ENCODE results near the gene EIF4H.
"Not testable (repeated sequence)": the region's sequence is repeated elsewhere in the genome, so short reads cannot be mapped to it uniquely, and the experiment has no call there.

Gene EIF4H

DNA sequence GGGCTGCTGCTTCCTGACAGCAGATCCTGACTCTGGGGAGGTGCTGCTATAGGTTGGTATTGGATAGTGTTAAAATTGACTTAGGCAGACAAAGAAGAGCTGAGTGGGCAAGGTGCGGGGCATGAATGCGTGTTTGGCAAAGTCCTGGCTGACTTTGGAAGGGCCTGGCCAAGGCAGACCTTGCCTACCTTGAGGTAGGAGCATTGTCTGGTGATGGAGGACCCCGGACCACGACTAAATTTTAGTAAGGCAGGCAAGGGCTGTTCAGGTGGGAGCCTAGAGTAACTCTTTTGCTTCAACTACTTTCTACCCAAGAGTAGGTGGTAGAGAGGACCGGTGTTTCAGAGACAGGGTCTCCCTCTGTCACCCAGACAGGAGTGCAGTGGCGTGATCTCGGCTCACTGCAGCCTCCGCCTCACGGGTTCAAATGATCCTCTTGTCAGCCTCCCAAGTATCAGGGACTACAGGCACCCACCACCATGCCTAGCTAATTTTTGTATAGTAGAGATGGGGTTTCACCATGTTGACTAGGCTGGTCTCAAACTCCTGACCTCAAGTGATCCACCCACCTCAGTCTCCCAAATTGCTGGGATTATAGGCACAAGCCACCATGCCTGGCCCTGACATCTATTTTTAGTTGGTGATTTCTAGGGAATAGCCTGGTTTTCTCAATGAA, 23.4 kb downstream of the EIF4H start:
- no peak for DNase-seq (ENCODE audit: low read depth in 2 of 2, low spot score in 1 of 2)

DNA sequence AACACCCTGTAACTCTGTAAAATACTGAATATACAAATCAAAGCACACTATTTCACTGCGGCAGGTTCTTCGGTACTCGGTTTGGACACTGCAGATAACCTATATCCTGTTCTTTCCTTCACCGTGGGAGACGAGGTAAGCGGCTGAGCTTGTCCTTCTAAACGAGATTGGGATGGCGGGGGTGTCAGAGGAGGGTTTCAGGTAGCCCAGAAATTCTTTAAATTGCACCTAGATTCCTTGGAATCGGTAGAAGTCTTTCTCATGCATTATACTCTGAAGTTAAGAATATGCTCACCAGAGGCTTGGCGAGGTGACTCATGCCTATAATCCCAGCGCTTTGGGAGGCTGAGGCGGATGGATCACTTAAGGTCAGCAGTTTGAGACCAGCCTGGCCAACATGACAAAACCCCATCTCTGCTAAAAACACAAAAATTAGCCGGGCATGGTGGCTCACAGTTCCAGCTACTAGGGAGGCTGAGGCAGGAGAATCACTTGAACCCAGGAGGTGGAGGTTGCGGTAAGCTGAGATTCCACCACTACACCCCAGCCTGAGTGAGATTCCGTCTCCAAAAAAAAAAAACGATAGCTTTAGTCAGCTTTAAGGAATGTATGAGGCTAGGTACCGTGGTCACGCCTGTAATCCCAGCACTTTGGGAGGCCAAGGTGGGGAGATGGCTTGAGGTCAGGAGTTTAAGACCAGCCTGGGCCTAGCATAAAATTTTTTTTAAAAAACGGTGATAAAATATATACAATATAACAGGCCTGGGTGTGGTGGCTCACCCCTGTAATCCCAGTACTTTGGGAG, 25.6 kb downstream of the EIF4H start:
- DNase-seq (ENCODE audit: low read depth in 2 of 2, low spot score in 1 of 2): no peak

DNA sequence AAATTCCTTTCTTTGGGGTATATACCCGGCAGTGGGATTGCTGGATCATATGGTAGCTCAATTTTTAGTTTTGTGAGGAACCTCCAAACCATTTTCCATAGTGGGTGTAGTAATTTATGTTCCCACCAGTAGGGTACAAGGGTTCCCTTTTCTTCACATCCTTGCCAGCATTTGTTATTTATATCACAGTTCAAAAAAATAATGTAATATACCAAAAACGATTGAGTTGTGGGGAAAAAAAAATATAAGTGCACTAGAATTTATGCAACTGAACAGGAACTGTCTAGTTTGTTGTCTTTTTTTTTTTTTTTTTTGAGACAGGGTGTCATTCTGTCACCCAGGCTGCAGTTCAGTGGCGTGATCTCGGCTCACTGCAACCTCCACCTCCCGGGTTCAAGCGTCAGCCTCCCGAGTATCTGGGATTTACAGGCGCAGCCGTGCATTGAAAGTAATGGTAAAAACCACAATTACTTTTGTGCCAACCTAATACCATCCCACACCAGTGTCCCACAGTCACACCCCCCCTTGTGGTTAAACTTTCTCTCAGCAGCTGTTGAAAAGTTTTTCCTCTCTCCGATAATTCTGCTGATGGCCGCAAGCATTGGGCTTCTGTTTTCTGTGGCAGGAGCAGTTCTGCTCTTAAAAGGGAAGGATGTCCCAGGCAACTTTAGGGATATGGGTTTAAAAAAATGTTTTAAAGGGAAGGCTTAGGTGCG, 28.8 kb downstream of the EIF4H start:
- no peak for DNase-seq (ENCODE audit: low read depth in 2 of 2, low spot score in 1 of 2)

- no peak for DNase-seq (ENCODE audit: low read depth in 2 of 2, low spot score in 1 of 2)
Measured at GRCh38 chr7:74203956-74204618, 29.9 kb downstream of the EIF4H start.

DNA sequence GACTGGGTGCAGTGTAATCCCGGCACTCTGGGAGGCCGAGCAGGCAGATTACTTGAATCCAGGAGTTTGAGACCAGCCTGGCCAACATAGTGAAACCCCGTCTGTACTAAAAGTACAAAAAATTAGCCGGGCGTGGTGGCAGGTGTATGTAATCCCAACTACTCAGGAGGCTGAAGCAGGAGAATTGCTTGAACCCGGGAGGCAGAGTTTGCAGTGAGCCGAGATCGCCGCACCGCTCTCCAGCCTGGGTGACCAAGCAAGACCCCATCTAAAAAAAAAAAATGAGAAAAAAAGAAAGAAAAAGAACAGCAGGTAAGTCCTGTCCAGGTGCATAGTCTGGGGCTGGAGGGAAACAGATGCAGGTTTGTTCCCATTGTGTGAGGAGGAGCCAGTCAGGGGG, 31.9 kb downstream of the EIF4H start:
- not testable (repeated sequence) for DNase-seq (ENCODE audit: low read depth in 2 of 2, low spot score in 1 of 2)

GRCh38 chr7:74206589-74207120, 32.5 kb downstream of the EIF4H start:
- DNase-seq (ENCODE audit: low read depth in 2 of 2, low spot score in 1 of 2): peak; percentile 58 to 62

- DNase-seq (ENCODE audit: low read depth in 2 of 2, low spot score in 1 of 2): no peak
Measured at GRCh38 chr7:74207586-74207985, 33.4 kb downstream of the EIF4H start.

GRCh38 chr7:74208241-74208640, 34.1 kb downstream of the EIF4H start:
- not testable (repeated sequence) for DNase-seq (ENCODE audit: low read depth in 2 of 2, low spot score in 1 of 2)

- DNase-seq (ENCODE audit: low read depth in 2 of 2, low spot score in 1 of 2): no peak
Measured at GRCh38 chr7:74212661-74213060, 38.5 kb downstream of the EIF4H start.

- no peak for DNase-seq (ENCODE audit: low read depth in 2 of 2, low spot score in 1 of 2)
Measured at GRCh38 chr7:74214816-74215630, 40.9 kb downstream of the EIF4H start.

GRCh38 chr7:74215921-74216320, 41.8 kb downstream of the EIF4H start:
- DNase-seq (ENCODE audit: low read depth in 2 of 2, low spot score in 1 of 2): no peak

DNA sequence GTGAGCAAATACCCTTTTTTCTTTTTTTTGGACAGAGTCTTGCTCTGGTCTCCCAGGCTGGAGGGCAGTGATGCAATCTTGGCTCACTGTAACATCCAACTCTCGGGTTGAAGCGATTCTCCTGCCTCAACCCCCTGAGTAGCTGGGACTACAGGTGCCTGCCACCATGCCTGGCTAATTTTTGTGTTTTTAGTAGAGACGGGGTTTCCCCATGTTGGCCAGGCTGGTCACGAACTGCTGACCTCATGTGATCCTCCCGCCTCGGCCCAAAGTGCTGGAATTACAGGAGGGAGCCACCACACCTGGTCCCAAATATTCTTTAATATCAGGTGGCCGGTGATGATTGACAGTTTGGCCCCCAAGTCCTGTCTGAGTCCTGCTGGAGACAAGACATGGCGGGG, 42.2 kb downstream of the EIF4H start:
- DNase-seq (ENCODE audit: low read depth in 2 of 2, low spot score in 1 of 2): no peak

DNA sequence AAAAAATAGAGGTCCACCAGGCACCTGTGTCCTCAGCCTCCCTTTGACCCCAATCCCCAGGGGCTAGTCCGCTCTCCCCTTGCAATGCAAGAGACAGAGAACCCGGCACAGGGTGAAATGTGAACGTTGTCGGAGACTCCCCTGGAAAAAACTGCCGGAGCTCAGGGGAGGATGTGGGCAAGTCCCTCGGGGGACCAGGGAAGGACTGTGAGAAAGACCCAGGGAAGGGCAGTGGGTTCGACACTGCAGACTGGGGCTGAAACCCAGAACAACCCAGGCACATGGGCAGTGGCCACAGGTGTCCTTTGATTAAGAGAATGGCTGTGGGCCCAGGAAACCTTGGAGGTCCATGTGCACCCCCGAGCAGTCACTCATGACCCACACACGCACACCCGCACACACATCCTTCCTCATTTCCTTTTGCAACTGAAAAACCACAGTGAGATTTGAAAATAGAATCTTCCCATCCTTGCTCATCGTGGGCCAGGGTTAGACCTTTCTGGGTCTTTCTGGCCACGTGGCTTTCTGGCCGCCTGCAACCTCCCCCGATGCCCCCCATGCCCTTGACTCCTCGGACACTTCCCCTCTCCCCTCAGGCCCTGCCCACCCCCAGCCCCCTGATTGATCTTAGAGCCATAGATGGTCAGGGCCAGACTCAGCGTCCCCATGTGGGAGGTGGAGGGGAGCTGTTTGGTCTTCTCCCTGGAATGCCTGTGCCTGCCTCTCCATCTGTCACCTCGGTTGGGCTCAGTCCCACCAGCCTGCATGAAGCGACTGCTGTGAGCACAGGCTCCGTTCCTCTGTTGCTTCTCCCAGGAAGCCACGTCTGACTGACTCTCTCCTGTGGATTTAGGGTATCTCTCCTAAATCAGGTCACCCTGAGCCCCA, 43.5 kb downstream of the EIF4H start:
- no peak for DNase-seq (ENCODE audit: low read depth in 2 of 2, low spot score in 1 of 2)

- DNase-seq (ENCODE audit: low read depth in 2 of 2, low spot score in 1 of 2): no peak
Measured at GRCh38 chr7:74218343-74218698, 44.2 kb downstream of the EIF4H start.

DNA sequence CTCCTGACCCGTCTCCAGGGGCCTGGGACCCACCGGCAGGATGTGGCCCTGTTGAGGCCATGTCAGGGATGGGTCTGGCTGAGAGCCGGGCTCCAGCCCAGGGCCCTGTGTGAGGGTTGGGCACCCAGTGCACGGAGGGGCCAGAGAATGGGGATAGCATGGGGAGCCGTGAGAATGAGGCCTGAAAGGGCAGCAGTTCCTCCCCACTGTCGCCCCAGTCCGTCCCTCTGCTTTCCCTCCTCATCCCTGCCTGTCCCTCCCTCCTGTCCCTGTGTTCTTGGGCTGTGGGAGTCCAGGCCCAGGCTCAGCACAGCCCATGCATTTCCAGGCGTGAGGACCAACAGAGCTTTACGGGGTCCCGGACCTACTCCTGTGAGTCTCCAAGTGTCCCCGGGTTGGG, 45.3 kb downstream of the EIF4H start:
- no peak for DNase-seq (ENCODE audit: low read depth in 2 of 2, low spot score in 1 of 2)

- DNase-seq (ENCODE audit: low read depth in 2 of 2, low spot score in 1 of 2): no peak
Measured at GRCh38 chr7:74220229-74220628, 46.1 kb downstream of the EIF4H start.

DNA sequence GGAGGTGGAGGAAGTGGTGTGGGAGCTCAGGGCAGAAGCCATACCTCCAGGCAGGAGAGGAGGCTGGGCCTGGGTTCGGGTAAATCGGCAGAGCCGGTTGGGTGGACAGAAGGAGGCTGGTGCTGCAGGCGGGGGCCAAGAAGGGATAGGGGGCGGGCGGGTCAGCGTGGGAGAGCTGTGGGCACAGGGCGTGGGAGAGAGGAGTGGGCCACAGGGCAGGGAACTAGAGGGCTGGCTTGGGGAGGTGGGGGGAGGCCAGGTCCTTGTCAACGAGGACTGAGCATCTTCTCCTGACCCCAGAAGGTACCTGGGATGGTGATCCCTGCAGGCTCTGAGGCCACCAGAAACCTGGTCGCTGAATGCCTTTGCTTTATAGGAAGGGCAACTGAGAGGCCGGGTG, 47.6 kb downstream of the EIF4H start:
- no peak for DNase-seq (ENCODE audit: low read depth in 2 of 2, low spot score in 1 of 2)

GRCh38 chr7:74222851-74223710, 48.9 kb downstream of the EIF4H start:
- DNase-seq (ENCODE audit: low read depth in 2 of 2, low spot score in 1 of 2): no peak
